IMR-90 (cell line): ENCODE data around the gene PLEKHG4. TPM values are rescaled to one million over a fixed set of nuclear protein-coding genes. Genes with fewer than 3 reads are reported as not detected.
A peak's percentile ranks its signal among the peaks of the same experiment; 100 is the strongest.

Experiments
- ATAC-seq: fragments of 200-7000 bp; cut with Tn5 transposase; 2 replicates; pipeline ENCODE4 v1.9.1; 2020; ENCODE audit warnings: low read depth, mild to moderate bottlenecking, moderate library complexity
- BruUV-seq: library from RNA; stranded (reverse); fragments of 400-500 nt; replicated peaks from 2 replicates; lab custom pipeline; 2021; lab: Mats Ljungman, UMichigan
- CTCF ChIA-PET: fragments of 300-600 bp; formaldehyde crosslinking; extraction: SDS; loops from one replicate; lab custom pipeline; 2021; ENCODE audit warnings: antibody characterized with exemption; lab: Yijun Ruan, JAX
- POLR2A ChIA-PET: fragments of 300-600 bp; sonication (Branson Sonifier 250); formaldehyde crosslinking; loops from one replicate; lab custom pipeline; 2022; ENCODE audit warnings: antibody characterized with exemption; ENCODE audit not compliant: unreplicated experiment; lab: Charles Lee
- DNase-seq: peaks from one replicate; pipeline ENCODE4 v3.0.0; 2013
- H2AFZ ChIP-seq: replicated peaks from 2 replicates; pipeline ENCODE3; 2013; ENCODE audit warnings: low read length, mild to moderate bottlenecking; ENCODE audit not compliant: poor library complexity
- H2AK5ac ChIP-seq: 2 replicates; pipeline ENCODE4 v1.6.1; 2013; ENCODE audit warnings: low read depth, low read length, inconsistent platforms
- H2AK9ac ChIP-seq: replicated peaks from 2 replicates; pipeline ENCODE3; 2013; ENCODE audit warnings: mild to moderate bottlenecking, low read depth, low read length, moderate library complexity; ENCODE audit not compliant: poor library complexity
- H2BK120ac ChIP-seq: 2 replicates; pipeline ENCODE4 v1.6.1; 2013; ENCODE audit warnings: low read depth, low read length, inconsistent platforms
- H2BK15ac ChIP-seq: 3 replicates; pipeline ENCODE4 v1.6.1; 2013; ENCODE audit warnings: low read depth, low read length, inconsistent platforms
- H2BK20ac ChIP-seq: 2 replicates; pipeline ENCODE4 v1.6.1; 2013; ENCODE audit warnings: low read depth, mild to moderate bottlenecking, inconsistent platforms, low read length, moderate library complexity
- H2BK5ac ChIP-seq: 2 replicates; pipeline ENCODE4 v1.6.1; 2013; ENCODE audit warnings: mild to moderate bottlenecking, low read depth, low read length, inconsistent platforms; ENCODE audit not compliant: poor library complexity, severe bottlenecking
- H3K14ac ChIP-seq: replicated peaks from 2 replicates; pipeline ENCODE4 v1.6.1; 2013; ENCODE audit warnings: low read depth, low read length, inconsistent platforms
- H3K18ac ChIP-seq: 2 replicates; pipeline ENCODE4 v1.6.1; 2013; ENCODE audit warnings: low read depth, low read length, control low read depth
- H3K23ac ChIP-seq: 2 replicates; pipeline ENCODE4 v1.6.1; 2013; ENCODE audit warnings: low read depth, low read length, inconsistent platforms
- H3K27ac ChIP-seq: 2 replicates; pipeline ENCODE4 v1.5.1; 2013; ENCODE audit warnings: mild to moderate bottlenecking, control low read depth, low read length; ENCODE audit not compliant: insufficient read depth
- H3K27me3 ChIP-seq: 2 replicates; pipeline ENCODE4 v1.6.1; 2013; ENCODE audit warnings: low read length; ENCODE audit not compliant: control insufficient read depth, insufficient read depth
- H3K36me3 ChIP-seq: 2 replicates; pipeline ENCODE4 v1.6.1; 2013; ENCODE audit warnings: low read length, mixed read lengths; ENCODE audit not compliant: control insufficient read depth, insufficient read depth
- H3K4ac ChIP-seq: 2 replicates; pipeline ENCODE4 v1.6.1; 2013; ENCODE audit warnings: low read depth, low read length, inconsistent platforms
- H3K4me1 ChIP-seq: 2 replicates; pipeline ENCODE4 v1.6.1; 2013; ENCODE audit warnings: low read length, mixed read lengths; ENCODE audit not compliant: control insufficient read depth, insufficient read depth
- H3K4me2 ChIP-seq: 2 replicates; pipeline ENCODE4 v1.6.1; 2013; ENCODE audit warnings: low read depth, mild to moderate bottlenecking, control low read depth, low read length, moderate library complexity
- H3K4me3 ChIP-seq: 2 replicates; pipeline ENCODE4 v1.5.1; 2013; ENCODE audit warnings: low read depth, mild to moderate bottlenecking, control low read depth, low read length, moderate library complexity; ENCODE audit not compliant: insufficient read depth
- H3K56ac ChIP-seq: 2 replicates; pipeline ENCODE4 v1.6.1; 2013; ENCODE audit warnings: low read length, inconsistent platforms; ENCODE audit not compliant: insufficient read depth; ENCODE audit errors: extremely low read depth
- H3K79me1 ChIP-seq, 2 experiments: 2 replicates each; pipeline ENCODE4 v1.6.1; 2013; ENCODE audit warnings: low read length in 2 of 2, inconsistent platforms in 1 of 2, low read depth in 1 of 2
- H3K9ac ChIP-seq: 2 replicates; pipeline ENCODE4 v1.6.1; 2013; ENCODE audit warnings: low read depth, low read length, control low read depth
- H3K9me1 ChIP-seq: 2 replicates; pipeline ENCODE4 v1.6.1; 2013; ENCODE audit warnings: low read length, inconsistent platforms; ENCODE audit not compliant: insufficient read depth
- H3K9me3 ChIP-seq: 2 replicates; pipeline ENCODE4 v1.6.1; 2013; ENCODE audit warnings: low read length; ENCODE audit not compliant: control insufficient read depth, insufficient read depth
- H4K20me1 ChIP-seq: 2 replicates; pipeline ENCODE4 v1.6.1; 2013; ENCODE audit warnings: low read length, inconsistent platforms; ENCODE audit not compliant: insufficient read depth
- H4K5ac ChIP-seq: 2 replicates; pipeline ENCODE4 v1.6.1; 2013; ENCODE audit warnings: mild to moderate bottlenecking, low read depth, low read length, control low read depth
- H4K8ac ChIP-seq, 2 experiments: 2 replicates each; pipeline ENCODE4 v1.6.1; 2013; ENCODE audit warnings: low read depth in 2 of 2, low read length in 2 of 2, control low read depth in 1 of 2, inconsistent platforms in 1 of 2
- H4K91ac ChIP-seq: 2 replicates; pipeline ENCODE4 v1.6.1; 2013; ENCODE audit warnings: low read depth, low read length, inconsistent platforms; ENCODE audit not compliant: insufficient read depth
- BHLHE40 ChIP-seq: fragments of 150-350 bp; IDR thresholded peaks from 2 replicates; pipeline ENCODE4 v1.6.1; 2016; ENCODE audit warnings: mild to moderate bottlenecking, low read depth, low read length
- CEBPB ChIP-seq: IDR thresholded peaks from 2 replicates; pipeline ENCODE4 v1.6.1; 2012; ENCODE audit warnings: low read depth, low read length, improper control_type of control experiment
- CHD1 ChIP-seq: IDR thresholded peaks from 2 replicates; pipeline ENCODE4 v1.6.1; 2012; ENCODE audit warnings: low read depth, low read length, improper control_type of control experiment
- FOS ChIP-seq: fragments of 150-350 bp; IDR thresholded peaks from 2 replicates; pipeline ENCODE4 v1.6.1; 2016; ENCODE audit warnings: low read depth, low read length
- MAFK ChIP-seq: IDR thresholded peaks from 2 replicates; pipeline ENCODE4 v1.6.1; 2012; ENCODE audit warnings: low read depth, low read length, improper control_type of control experiment
- MXI1 ChIP-seq: IDR thresholded peaks from 2 replicates; pipeline ENCODE4 v1.6.1; 2012; ENCODE audit warnings: low read depth, mild to moderate bottlenecking, low read length, moderate library complexity, borderline replicate concordance
- NFE2L2 ChIP-seq: fragments of 150-350 bp; IDR thresholded peaks from 2 replicates; pipeline ENCODE4 v1.6.1; 2016; ENCODE audit warnings: low read depth, mild to moderate bottlenecking, low read length
- RAD21 ChIP-seq: IDR thresholded peaks from 2 replicates; pipeline ENCODE4 v1.6.1; 2012; ENCODE audit warnings: low read length, improper control_type of control experiment
- RCOR1 ChIP-seq: IDR thresholded peaks from 2 replicates; pipeline ENCODE4 v1.6.1; 2012; ENCODE audit warnings: mild to moderate bottlenecking, low read length, improper control_type of control experiment; ENCODE audit not compliant: insufficient replicate concordance
- USF2 ChIP-seq: fragments of 150-350 bp; IDR thresholded peaks from 2 replicates; pipeline ENCODE4 v1.6.1; 2017; ENCODE audit warnings: mild to moderate bottlenecking, antibody characterized with exemption, low read length, low read depth
- WGBS, 2 experiments: methylation state at CpG; one replicate each; pipeline versions ENCODE4 v1.1.5 to v1.1.7; 2013; ENCODE audit warnings: missing lambda C conversion rate in 2 of 2; ENCODE audit not compliant: insufficient read length in 1 of 2; ENCODE audit errors: extremely low coverage in 2 of 2; 5-methylcytosine and 5-hydroxymethylcytosine counted together
- dilution Hi-C: fragments of 300-500 bp; cut with HindIII; formaldehyde crosslinking; loops from one replicate; pipeline ENCODE4 v1.14.3; 2018; ENCODE audit warnings: low sequenced_read_pairs; ENCODE audit not compliant: unreplicated experiment
- in situ Hi-C: fragments of 300-500 bp; cut with MboI; formaldehyde crosslinking; loops from 3 replicates; pipeline ENCODE4 v1.14.3; 2019; ENCODE audit warnings: low sequenced_read_pairs, inconsistent platforms, mixed read lengths
- intact Hi-C: fragments of 100-400 bp; cut with micrococcal nuclease; formaldehyde crosslinking; loops from 2 replicates; pipeline ENCODE4 v1.10.0; 2022
- polyA plus RNA-seq, 3 experiments: library from polyadenylated mRNA; depleted of rRNA; stranded (reverse); fragments of >200 nt; gene quantifications; 2 replicates each; pipeline ENCODE4 v1.2.3, GENCODE V29; 2012; ENCODE audit warnings: low replicate concordance in 1 of 3
- total RNA-seq: library from RNA; depleted of rRNA; stranded (reverse); fragments of >200 nt; gene quantifications from 2 replicates; pipeline ENCODE4 v1.2.3, GENCODE V29; 2012
- TF ChIP-seq, protein P1 (sequence below): conservative IDR thresholded peaks from 2 replicates; pipeline ENCODE4 v1.5.1; 2012; ENCODE audit warnings: mild to moderate bottlenecking, low read depth, low read length, improper control_type of control experiment

PLEKHG4 gene
- total and polyA plus RNA-seq, 2 of the 4 experiments (the other 2 are of a cell fraction), result 14.0 to 50.7 TPM

DNA sequence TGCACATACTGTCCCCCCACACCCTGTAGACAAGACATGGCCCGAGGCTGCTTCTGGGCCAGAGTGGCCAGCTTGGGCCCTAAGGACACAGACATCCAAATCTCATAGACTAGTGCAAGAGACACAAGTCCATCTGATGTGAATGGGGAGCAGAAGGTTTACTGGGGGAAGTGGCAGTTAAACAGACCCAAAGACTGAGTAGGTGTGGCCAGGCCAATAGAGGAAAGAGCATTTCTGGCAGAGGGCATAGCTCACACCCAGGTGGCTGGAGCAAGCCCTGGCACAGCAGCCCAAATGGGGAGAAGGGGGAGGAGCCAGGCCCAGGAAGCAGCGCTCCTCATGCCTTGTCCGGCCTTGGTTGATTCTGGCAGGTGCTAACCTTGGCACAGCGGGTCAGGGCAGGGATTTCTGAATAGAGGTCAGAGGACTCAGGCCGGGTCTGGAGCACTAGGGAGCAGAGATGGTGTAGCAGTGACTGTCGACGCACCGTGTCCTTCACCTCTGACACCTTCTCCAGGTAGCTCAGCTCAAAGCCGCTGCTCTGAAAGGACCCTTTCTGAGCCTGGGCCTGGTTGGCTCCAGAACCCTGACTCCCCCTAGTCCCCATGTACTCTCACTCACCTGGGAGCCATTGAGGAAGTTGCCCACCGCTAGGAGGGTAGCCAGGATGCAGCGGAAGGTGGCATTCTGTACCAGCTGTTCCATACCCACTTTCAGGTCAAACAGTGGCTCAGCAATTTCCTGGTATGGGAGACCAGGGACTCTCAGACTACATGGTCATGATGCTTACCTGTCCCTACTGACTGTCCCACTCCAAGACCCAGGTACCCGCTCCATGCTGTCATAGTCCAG is 48.3 kb upstream of the PLEKHG4 start:
- Histone ChIP-seq H2AFZ (peak overlapping the region; percentile 23), H3K9ac (no peak overlapping the region), H3K27ac (no peak overlapping the region), H2BK15ac (no peak overlapping the region), H2BK120ac (no peak overlapping the region), H3K79me1 (peaks cover 19 to 62% of the 10 kb centered on the region in 2 experiments), H3K4me1 (peaks cover 10% of the 10 kb centered on the region), H2AK5ac (no peak overlapping the region), H2BK5ac (no peak overlapping the region), H4K8ac (no peak overlapping the region), H3K4ac (no peak overlapping the region), H2BK20ac (no peak overlapping the region), H3K9me1 (peaks cover 4% of the 10 kb centered on the region; the same call in 1 of the 2 replicates), H4K91ac (no peak overlapping the region), H3K4me3 (no peak overlapping the region), H3K18ac (no peak overlapping the region), H3K56ac (no peak overlapping the region), H3K36me3 (peaks cover 65% of the 10 kb centered on the region), H2AK9ac (no peak overlapping the region), H3K27me3 (no peaks in the 10 kb centered on the region), H3K14ac (no peak overlapping the region), H4K5ac (no peak overlapping the region), H3K9me3 (no peaks in the 10 kb centered on the region), H4K20me1 (peaks cover 7% of the 10 kb centered on the region; the same call in 1 of the 2 replicates), H3K4me2 (no peak overlapping the region), H3K23ac (no peak overlapping the region)
- DNase-seq (no peak), ATAC-seq (no peak)
- 93% methylated on average over 3 of the region's 12 CpGs; no CpG with 5 or more reads in 1 of the 2 experiments for WGBS, 2 experiments
- TF ChIP-seq USF2 (no peak), NFE2L2 (no peak), RAD21 (no peak), FOS (no peak), CHD1 (no peak), MXI1 (no peak), RCOR1 (no peak), BHLHE40 (no peak), CEBPB (no peak), MAFK (no peak)
- TF ChIP-seq, protein P1, sequence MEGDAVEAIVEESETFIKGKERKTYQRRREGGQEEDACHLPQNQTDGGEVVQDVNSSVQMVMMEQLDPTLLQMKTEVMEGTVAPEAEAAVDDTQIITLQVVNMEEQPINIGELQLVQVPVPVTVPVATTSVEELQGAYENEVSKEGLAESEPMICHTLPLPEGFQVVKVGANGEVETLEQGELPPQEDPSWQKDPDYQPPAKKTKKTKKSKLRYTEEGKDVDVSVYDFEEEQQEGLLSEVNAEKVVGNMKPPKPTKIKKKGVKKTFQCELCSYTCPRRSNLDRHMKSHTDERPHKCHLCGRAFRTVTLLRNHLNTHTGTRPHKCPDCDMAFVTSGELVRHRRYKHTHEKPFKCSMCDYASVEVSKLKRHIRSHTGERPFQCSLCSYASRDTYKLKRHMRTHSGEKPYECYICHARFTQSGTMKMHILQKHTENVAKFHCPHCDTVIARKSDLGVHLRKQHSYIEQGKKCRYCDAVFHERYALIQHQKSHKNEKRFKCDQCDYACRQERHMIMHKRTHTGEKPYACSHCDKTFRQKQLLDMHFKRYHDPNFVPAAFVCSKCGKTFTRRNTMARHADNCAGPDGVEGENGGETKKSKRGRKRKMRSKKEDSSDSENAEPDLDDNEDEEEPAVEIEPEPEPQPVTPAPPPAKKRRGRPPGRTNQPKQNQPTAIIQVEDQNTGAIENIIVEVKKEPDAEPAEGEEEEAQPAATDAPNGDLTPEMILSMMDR, result no peak
- CTCF ChIA-PET, result no interaction called here
- in situ Hi-C loops, result no loop called here
- no TSS peak for BruUV-seq
- intact Hi-C loops, result no loop called here
- dilution Hi-C loops, result no loop called here
- POLR2A ChIA-PET, result no interaction called here
